ENCODE measurements around the gene VPS29.

The VPS29 gene

GRCh38 chr12:110501752-110502738, at the start of gene VPS29, which contains the start of gene RAD9B:
TSS of gene VPS29 (minus strand) at chr12:110502111. CDS start at chr12:110502051, 60 bp downstream.
TSS of gene RAD9B (plus strand) at chr12:110502331. CDS start at chr12:110502338, 7 bp downstream.
- DNase-seq (ENCODE audit: low read depth), result peak; percentile 99

DNA sequence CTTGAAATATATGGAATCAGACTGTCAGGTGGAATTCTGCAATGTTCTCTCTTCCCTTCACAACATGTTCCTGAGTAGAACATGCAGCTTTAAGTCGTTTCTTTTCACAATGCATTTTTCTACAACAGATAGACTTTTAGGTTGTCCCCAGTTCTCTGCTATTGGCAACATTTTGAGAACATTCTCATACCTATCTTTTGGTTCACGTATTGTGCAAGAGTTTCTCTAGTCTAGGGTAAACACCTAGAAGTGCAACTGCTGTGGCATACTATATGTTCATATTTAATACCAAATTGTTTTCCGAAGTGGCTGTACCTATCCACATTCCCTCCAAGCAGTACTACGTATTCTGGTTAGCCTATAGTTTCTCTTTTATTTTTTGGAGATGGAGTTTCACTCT, 49.1 kb upstream of the VPS29 start:
- DNase-seq (ENCODE audit: low read depth), result no peak

GRCh38 chr12:110549716-110550115, 47.8 kb upstream of the VPS29 start:
- DNase-seq (ENCODE audit: low read depth), result no peak

DNA sequence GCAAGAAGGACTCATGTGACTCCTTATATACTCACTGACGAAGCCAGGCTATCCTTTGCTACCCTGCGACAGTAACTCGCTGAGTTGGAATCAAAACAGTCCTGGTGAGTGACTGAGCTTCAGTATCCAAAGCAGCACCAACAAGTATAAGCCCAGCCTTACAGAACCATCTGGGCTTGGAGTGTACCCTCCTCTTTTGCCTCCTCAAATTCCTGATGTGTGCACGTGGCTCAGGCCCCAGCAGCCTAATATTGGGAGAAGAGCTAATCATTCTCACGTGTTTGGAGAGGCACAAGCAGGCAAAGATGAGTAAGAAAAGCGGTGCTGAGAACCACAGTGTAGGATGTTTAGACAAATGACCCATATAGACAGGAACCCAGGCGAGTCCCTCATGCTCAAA, 46.8 kb upstream of the VPS29 start:
- peak; percentile 74 for DNase-seq (ENCODE audit: low read depth)

- no peak for DNase-seq (ENCODE audit: low read depth)
Observed at GRCh38 chr12:110547090-110547489, 45.2 kb upstream of the VPS29 start.

DNA sequence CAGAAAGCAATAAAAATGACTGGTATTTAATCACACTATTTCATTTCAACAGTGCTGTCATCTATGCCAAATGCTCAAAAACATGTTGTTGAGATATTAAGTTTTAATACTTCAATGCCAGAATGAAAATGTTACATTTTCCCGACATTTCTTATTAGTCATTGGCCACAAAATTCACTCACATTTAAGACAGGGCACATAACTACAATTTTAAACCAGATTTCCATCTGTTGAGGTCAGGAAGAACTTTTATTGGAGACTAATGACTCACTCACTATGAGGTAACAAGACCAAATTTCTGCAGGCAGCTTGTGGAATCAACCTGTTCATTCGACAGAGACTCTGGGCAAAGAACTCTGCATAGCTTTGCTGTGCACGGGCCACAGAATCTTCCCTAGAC, 44.4 kb upstream of the VPS29 start:
- DNase-seq (ENCODE audit: low read depth), result peak; percentile 95

DNA sequence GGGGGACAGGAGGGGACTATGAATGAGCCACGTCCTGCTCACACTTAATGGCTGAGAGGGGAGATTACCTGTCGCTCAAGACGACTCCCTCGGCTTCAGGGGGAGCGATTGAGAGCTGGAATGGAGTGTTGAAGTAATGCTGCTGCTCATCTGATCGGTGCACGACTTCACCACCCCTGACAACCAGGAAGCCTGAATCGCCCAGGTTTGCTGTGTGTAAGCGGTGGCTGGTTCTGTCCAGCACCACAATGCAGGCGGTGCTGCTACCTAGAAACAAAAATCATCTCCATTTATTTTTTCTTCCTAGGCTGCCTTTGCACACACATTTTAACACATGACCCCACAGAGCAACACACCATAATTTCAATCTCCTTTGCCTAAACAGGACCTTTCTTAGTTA, 43.9 kb upstream of the VPS29 start:
- peak; percentile 24 for DNase-seq (ENCODE audit: low read depth)

DNA sequence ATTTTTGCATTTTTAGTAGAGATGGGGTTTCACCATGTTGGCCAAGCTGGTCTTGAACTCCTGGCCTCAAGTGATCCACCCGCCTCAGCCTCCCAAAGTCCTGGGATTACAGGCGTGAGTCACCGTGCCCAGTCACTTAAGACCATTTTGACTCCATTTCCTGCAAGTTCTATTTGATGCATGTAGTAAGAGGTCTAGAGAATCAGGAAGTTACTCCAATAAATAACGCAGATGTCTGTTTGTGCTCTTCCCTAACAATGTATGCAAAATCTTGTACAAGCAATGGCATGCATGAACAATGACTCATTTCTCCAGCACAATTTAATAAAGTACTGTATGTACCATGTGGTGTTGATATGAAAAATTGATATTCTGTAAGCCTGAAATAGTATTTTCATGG, 43.3 kb upstream of the VPS29 start:
- DNase-seq (ENCODE audit: low read depth), result peak; percentile 92

DNA sequence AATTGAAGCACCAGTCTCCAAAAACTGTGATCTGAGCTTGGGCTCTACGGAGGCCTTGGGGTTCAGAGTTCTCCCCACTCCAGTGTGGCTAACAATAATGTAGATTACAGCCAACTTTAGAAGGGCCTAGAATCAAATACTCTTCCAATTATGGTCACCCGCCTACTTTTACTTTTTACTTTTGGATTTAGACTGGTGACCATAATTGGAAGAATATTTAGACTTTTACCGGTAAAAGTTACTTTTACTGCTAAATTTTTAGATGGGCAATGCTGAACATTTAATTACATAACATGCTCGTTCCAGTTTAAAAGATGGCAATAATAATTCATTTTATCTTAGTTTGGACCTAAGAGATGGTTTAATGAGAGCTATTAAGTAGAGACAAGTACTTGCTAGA, 42.1 kb upstream of the VPS29 start:
- DNase-seq (ENCODE audit: low read depth), result no peak

DNA sequence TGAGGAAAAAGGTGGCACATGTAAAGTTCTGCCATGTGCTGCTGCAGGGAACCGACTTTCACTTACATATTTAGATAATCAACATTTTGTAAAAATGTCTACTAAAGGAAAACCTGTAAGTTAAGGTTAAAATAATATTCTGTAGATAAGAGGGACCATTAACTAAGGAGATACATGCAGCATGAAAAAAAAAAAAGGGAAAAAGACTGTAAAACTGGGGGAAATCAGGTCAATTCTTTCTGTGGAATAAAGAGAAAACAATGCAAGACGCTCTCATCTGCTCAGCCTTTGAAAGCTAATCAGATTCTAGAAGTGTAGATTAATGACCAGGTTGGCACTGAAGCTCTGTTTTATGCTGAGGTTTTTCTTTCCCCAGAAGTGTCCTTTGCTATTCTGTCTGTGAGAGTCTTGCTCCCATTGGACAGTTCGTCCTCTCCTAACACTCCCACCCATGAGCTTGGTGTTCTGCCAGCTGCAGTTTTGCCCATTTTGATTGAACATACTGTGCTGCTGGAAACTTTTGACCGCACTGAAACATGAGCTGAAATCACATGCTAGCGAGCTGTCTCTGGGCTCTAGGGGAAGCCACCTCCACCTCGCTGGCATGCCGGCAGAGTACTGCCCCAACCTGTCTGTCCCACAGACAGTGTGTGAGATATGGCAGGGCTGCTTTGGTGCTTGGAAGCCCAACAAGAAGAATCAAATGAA, 41.5 kb upstream of the VPS29 start:
- DNase-seq (ENCODE audit: low read depth), result no peak

DNA sequence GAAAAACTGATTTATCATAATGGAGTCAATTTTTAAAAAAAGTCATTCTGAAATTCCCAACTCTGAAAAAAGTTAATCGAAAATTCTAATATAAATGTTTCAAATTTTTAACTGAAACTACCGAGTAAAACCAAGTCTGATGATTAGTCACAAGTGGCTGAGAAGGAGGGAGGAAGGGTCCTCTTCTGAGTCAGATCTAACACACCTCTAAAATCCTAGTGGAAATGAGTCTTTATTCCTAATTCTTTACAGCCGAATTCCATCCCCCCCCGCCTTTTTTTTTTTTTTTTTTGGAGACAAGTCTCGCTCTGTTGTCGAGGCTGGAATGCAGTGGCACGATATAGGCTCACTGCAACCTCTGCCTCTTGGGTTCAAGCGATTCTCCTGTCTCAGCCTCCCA, 38.1 kb upstream of the VPS29 start:
- no peak for DNase-seq (ENCODE audit: low read depth)

- DNase-seq (ENCODE audit: low read depth), result no peak
Observed at GRCh38 chr12:110538869-110539622, 37.1 kb upstream of the VPS29 start.

DNA sequence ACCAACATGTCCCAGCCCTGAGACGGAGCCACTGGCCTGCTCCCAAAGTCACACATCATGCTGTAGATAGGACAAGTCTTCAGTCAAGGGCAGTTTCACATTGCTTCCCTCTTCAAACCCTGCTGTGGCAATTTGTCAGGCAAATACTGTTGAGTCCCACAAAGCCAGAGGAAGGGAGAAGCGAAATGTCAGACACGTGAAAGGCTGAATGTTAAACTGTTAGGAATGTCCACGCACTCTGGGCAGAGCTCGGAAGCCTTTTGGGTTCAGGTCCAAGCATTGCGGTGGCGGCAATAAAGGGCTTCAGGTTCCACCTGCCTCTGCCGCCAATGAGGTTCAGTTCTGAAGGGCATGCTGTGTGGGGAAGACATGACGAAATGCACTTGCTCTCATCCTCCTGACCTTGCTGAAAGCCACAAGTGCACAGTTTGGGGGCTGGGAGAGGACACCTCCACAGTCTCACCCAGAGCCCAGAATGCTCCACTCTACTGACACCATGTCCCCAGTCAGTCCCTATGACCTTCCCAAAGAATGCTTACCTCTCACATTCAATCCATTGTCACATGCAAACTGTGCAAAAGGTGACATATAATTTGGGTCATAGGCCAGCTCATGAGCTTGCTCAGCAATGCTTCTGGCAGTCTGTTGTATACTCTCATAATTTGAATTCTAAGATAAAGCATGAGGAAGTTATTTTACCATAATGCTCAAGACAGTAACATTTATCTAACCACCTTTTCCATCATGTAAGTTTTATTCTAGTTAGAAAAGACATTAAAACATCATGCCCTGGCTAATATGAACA, 35.9 kb upstream of the VPS29 start:
- no peak for DNase-seq (ENCODE audit: low read depth)

DNA sequence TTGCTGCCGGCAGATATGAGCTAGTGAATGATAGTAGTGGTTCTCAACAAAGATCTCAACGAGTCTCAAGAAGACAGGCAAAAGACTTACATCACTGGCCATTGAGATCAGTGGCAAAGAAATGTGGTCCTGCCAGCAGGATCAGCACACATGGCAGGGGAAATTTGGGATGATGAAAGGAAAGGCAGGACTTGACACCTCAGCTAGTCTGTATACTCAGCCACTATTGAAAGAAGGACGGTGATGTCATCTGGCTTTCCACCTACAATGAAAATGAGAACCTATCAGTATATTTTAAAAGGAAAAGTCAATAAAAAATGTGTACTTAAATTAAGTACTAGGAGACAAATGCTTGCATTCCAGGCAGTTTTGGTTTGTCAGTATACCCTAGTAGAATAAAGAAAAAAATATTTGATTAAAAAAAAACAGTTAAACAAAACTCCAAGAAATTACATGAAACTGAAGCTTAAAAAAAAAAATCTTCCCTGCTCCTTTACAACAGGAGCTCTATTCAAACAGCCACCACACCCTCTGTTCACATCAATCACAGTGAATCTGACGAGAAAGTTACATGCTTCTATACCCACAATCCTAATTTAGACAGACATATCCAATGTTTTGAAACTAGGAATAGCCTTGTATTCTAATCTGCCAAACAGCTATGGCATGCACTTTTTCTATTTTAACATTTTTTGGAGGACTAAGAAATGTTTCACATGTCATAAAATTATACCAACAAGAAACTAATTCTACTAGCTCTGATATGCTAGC, 35.1 kb upstream of the VPS29 start:
- peak; percentile 55 for DNase-seq (ENCODE audit: low read depth)

- no peak for DNase-seq (ENCODE audit: low read depth)
Observed at GRCh38 chr12:110534811-110535210, 32.9 kb upstream of the VPS29 start.

GRCh38 chr12:110533607-110534006, 31.7 kb upstream of the VPS29 start:
- peak; percentile 45 for DNase-seq (ENCODE audit: low read depth)

- DNase-seq (ENCODE audit: low read depth), result no peak
Observed at GRCh38 chr12:110532644-110533043, 30.7 kb upstream of the VPS29 start.

DNA sequence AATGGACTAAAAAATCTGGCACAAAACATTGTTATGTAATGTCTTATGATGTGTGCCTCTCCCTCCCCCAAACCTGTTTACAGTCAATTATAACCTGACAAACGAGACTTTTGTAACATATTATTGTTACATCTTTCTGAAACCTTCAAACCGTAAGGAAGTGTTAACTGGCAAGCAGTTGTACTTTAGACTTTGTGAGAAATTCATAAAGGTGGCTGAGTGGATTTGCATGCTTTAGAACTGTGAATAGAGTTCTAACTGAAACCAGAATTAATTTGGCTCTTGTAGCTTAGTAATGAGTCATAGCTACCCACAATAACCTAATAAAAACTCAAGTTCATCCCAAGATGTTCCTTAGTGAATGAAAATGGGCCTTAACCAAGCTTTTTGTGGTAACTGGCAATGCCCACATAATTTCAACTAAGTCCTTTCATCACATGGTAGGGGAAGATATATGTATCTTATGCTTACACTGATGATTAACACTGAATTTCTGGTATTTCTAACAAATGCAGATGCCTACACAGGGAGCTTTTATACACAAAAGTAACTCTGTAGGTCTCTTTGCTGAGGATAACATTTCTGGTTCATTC, 29.9 kb upstream of the VPS29 start:
- DNase-seq (ENCODE audit: low read depth), result peak; percentile 79

- DNase-seq (ENCODE audit: low read depth), result no peak
Observed at GRCh38 chr12:110530511-110530910, 28.6 kb upstream of the VPS29 start.

GRCh38 chr12:110528277-110528839, 26.4 kb upstream of the VPS29 start:
- no peak for DNase-seq (ENCODE audit: low read depth)
